Chondrocyte (in vitro differentiated cells): ENCODE data around the gene L3MBTL2. TPM values are rescaled to one million over a fixed set of nuclear protein-coding genes. Genes with fewer than 3 reads are reported as not detected.

ENCODE experiments used
- DNase-seq: peaks from one replicate; pipeline ENCODE4 v3.0.0; 2021; ENCODE audit warnings: mixed read lengths, low spot score
- H3K27ac Mint-ChIP-seq: one replicate; pipeline ENCODE4 v1.8.0; 2021; ENCODE audit warnings: mild to moderate bottlenecking, moderate library complexity, mixed read lengths; ENCODE audit not compliant: unreplicated experiment
- H3K27me3 Mint-ChIP-seq: 2 replicates; pipeline ENCODE4 v1.8.0; 2021; ENCODE audit warnings: low read depth, mixed read lengths
- H3K36me3 Mint-ChIP-seq: 2 replicates; pipeline ENCODE4 v1.8.0; 2021; ENCODE audit warnings: low read depth, mixed read lengths
- H3K4me1 Mint-ChIP-seq: 2 replicates; pipeline ENCODE4 v1.8.0; 2021; ENCODE audit warnings: low read depth, mild to moderate bottlenecking, mixed read lengths
- H3K4me3 Mint-ChIP-seq: one replicate; pipeline ENCODE4 v1.8.0; 2021; ENCODE audit warnings: mild to moderate bottlenecking, moderate library complexity, mixed read lengths; ENCODE audit not compliant: unreplicated experiment
- H3K9me3 Mint-ChIP-seq: 2 replicates; pipeline ENCODE4 v1.8.0; 2021; ENCODE audit warnings: low read depth, mixed read lengths
- CTCF ChIP-seq: fragments of 200-600 bp; sonication (generic); IDR thresholded peaks from 2 replicates; pipeline ENCODE4 v1.5.0; 2021; ENCODE audit warnings: antibody characterized with exemption, mild to moderate bottlenecking, moderate library complexity
- total RNA-seq: library from RNA; stranded (reverse); gene quantifications from 3 replicates; pipeline ENCODE4 v1.2.1, GENCODE V29; 2021

Gene L3MBTL2
- total RNA-seq, 1 donor from 2014 or later, result 17.7 TPM

- DNase-seq, result no peak
- H3K36me3 Mint-ChIP-seq, result peaks cover 4% of the 10 kb centered on the region
- no peaks in the 10 kb centered on the region for H3K27me3 Mint-ChIP-seq
- no peaks in the 10 kb centered on the region for H3K9me3 Mint-ChIP-seq
- H3K4me3 Mint-ChIP-seq, result no peak overlapping the region
- no peak overlapping the region for H3K27ac Mint-ChIP-seq
- TF ChIP-seq CTCF, result no peak
- H3K4me1 Mint-ChIP-seq, result peaks cover 3% of the 10 kb centered on the region
Observed at GRCh38 chr22:41242396-41243117, 37.4 kb downstream of the L3MBTL2 start.

- H3K9me3 Mint-ChIP-seq, result no peaks in the 10 kb centered on the region
- H3K27me3 Mint-ChIP-seq, result no peaks in the 10 kb centered on the region
- H3K4me3 Mint-ChIP-seq, result no peak overlapping the region
- H3K36me3 Mint-ChIP-seq, result peaks cover 8% of the 10 kb centered on the region
- no peak overlapping the region for H3K27ac Mint-ChIP-seq
- DNase-seq, result no peak
- TF ChIP-seq CTCF, result no peak
- peaks cover 3% of the 10 kb centered on the region for H3K4me1 Mint-ChIP-seq
Observed at GRCh38 chr22:41243361-41243760, 38.2 kb downstream of the L3MBTL2 start.

DNA sequence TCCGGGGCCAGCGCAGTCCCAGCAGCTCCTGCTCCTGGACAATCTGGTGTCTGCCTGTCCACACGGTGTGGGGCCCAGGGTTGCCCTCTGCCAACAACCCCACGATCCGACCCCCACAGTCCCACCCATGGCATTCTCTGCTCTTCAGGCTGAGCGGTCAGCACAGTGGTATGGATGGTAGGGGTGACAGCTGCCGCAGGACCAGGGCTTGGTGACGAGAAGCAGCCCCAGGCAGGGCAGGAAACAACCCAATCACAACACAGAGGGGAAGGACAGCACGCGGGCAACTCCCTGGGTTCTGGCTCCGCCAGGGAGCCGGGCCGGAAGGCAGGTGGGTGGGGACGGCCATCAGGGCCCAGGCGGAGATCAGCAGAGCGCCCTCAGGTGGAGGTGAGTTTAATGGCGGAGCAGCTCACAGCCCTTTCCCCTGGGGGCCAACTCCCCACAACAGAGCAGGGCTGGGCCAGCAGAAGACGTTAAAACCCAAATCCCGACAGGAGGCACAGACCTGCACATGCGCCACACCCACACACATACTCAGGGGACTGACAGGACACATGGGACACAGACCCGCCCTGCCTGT, 40.9 kb downstream of the L3MBTL2 start:
- Mint-ChIP-seq H3K27ac (no peak overlapping the region), H3K36me3 (peaks cover 20% of the 10 kb centered on the region), H3K27me3 (no peaks in the 10 kb centered on the region), H3K4me3 (no peak overlapping the region), H3K9me3 (no peaks in the 10 kb centered on the region), H3K4me1 (no peaks in the 10 kb centered on the region)
- DNase-seq, result no peak
- TF ChIP-seq CTCF, result peak; percentile 34

DNA sequence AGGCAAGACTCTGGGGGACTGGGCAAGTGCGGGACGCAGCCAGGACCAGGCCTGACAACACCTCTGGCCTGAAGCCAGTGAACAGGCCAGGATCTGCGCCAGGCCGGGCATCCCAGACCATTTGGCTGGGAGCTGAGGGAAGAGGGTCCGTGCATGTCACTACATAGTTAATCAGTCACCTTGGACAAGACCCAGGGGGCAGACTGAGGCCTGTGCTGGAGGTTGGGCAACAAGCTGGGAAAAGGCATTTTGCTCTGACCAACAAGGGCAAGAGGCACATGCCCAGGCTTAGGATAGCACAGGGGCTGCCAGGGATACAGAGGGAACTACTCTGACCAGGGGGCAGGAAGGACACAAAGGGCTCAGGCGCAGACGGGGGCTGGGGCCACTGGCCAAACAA, 42.6 kb downstream of the L3MBTL2 start:
- no peak for TF ChIP-seq CTCF

GRCh38 chr22:41248314-41248713, 43.2 kb downstream of the L3MBTL2 start:
- H3K27me3 Mint-ChIP-seq, result no peaks in the 10 kb centered on the region
- H3K4me1 Mint-ChIP-seq, result no peaks in the 10 kb centered on the region
- H3K4me3 Mint-ChIP-seq, result no peak overlapping the region
- no peak for TF ChIP-seq CTCF
- H3K27ac Mint-ChIP-seq, result no peak overlapping the region
- DNase-seq, result no peak
- peaks cover 23% of the 10 kb centered on the region for H3K36me3 Mint-ChIP-seq
- H3K9me3 Mint-ChIP-seq, result no peaks in the 10 kb centered on the region

More for the DNA sequence above, 42.6 kb downstream of the L3MBTL2 start:
- Mint-ChIP-seq H3K4me1 (no peaks in the 10 kb centered on the region), H3K27me3 (no peaks in the 10 kb centered on the region), H3K36me3 (peaks cover 23% of the 10 kb centered on the region), H3K4me3 (no peak overlapping the region), H3K9me3 (no peaks in the 10 kb centered on the region), H3K27ac (no peak overlapping the region)
- DNase-seq, result no peak
